ENCODE measurements around the gene BCL11A.

The BCL11A gene

DNA sequence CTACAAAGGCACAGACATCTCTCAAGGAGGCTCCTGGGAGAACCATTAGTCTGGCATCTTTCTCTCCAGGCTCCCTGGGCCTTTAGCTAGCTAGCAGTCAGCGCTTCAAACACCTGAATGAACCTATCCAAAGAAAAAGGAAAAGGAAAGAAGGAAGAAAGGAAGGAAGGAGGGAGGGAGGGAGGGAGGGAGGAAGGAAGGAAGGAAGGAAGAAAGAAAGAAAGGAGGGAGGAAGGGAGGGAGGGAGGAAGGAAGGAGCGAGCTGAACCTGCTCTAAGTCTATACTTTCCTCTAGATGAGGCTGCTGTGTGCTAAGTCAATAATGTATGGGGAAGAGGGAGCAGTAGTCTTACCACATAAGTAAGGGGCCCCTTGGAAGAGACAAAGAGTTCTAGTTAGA is 5.1 kb upstream of the BCL11A start:
- peaks cover 50% of the 10 kb centered on the region for H3K27me3 ChIP-seq (ENCODE audit: insufficient read depth, low read length)

GRCh38 chr2:60557486-60557864 is 4.0 kb upstream of the BCL11A start:
- Histone ChIP-seq H3K9ac (ENCODE audit: low read depth, low read length) (no peak overlapping the region), H3K9me3 (ENCODE audit: insufficient read depth, low read depth, low read length) (no peaks in the 10 kb centered on the region)
- WGBS, result 1% methylated on average over 12 of the region's 12 CpGs

More for the DNA sequence above, 5.1 kb upstream of the BCL11A start:
- Histone ChIP-seq H3K4me1 (ENCODE audit: insufficient read depth, low read length) (peaks cover 12% of the 10 kb centered on the region), H3K4me3 (ENCODE audit: low read length) (no peak overlapping the region), H3K27ac (ENCODE audit: low read depth, low read length) (no peak overlapping the region), H3K36me3 (ENCODE audit: insufficient read depth, low read length) (no peaks in the 10 kb centered on the region), H3K9me3 (ENCODE audit: insufficient read depth, low read depth, low read length) (no peaks in the 10 kb centered on the region), H3K9ac (ENCODE audit: low read depth, low read length) (no peak overlapping the region)
- 84% methylated on average over 2 of the region's 2 CpGs for WGBS

GRCh38 chr2:60556576-60557485 is 3.4 kb upstream of the BCL11A start:
- no peaks in the 10 kb centered on the region for H3K9me3 ChIP-seq (ENCODE audit: insufficient read depth, low read depth, low read length)
- H3K36me3 ChIP-seq (ENCODE audit: insufficient read depth, low read length), result no peaks in the 10 kb centered on the region
- WGBS, result under 1% methylated on average over 26 of the region's 31 CpGs
- peaks cover 12% of the 10 kb centered on the region for H3K4me1 ChIP-seq (ENCODE audit: insufficient read depth, low read length)
- H3K9ac ChIP-seq (ENCODE audit: low read depth, low read length), result no peak overlapping the region
- H3K27ac ChIP-seq (ENCODE audit: low read depth, low read length), result peak overlapping the region; percentile 99; the same call in 1 of the 2 replicates
- peak overlapping the region; percentile 79 for H3K4me3 ChIP-seq (ENCODE audit: low read length)
- peaks cover 62% of the 10 kb centered on the region for H3K27me3 ChIP-seq (ENCODE audit: insufficient read depth, low read length)

More at GRCh38 chr2:60557486-60557864, 4.0 kb upstream of the BCL11A start:
- no peaks in the 10 kb centered on the region for H3K36me3 ChIP-seq (ENCODE audit: insufficient read depth, low read length)
- H3K27ac ChIP-seq (ENCODE audit: low read depth, low read length), result no peak overlapping the region
- H3K27me3 ChIP-seq (ENCODE audit: insufficient read depth, low read length), result peaks cover 56% of the 10 kb centered on the region
- H3K4me1 ChIP-seq (ENCODE audit: insufficient read depth, low read length), result peaks cover 12% of the 10 kb centered on the region
- peak overlapping the region; percentile 79 for H3K4me3 ChIP-seq (ENCODE audit: low read length)

- H3K36me3 ChIP-seq (ENCODE audit: insufficient read depth, low read length), result no peaks in the 10 kb centered on the region
- H3K9ac ChIP-seq (ENCODE audit: low read depth, low read length), result no peak overlapping the region
- peaks cover 63% of the 10 kb centered on the region for H3K27me3 ChIP-seq (ENCODE audit: insufficient read depth, low read length)
- WGBS, result 5% methylated on average over 2 of the region's 5 CpGs
- peaks cover 12% of the 10 kb centered on the region for H3K4me1 ChIP-seq (ENCODE audit: insufficient read depth, low read length)
- H3K27ac ChIP-seq (ENCODE audit: low read depth, low read length), result peak overlapping the region; percentile 99; the same call in 1 of the 2 replicates
- no peaks in the 10 kb centered on the region for H3K9me3 ChIP-seq (ENCODE audit: insufficient read depth, low read depth, low read length)
- H3K4me3 ChIP-seq (ENCODE audit: low read length), result peak overlapping the region; percentile 79
Observed at GRCh38 chr2:60556175-60556574, 2.7 kb upstream of the BCL11A start.

GRCh38 chr2:60555783-60556139 is 2.3 kb upstream of the BCL11A start:
- Histone ChIP-seq H3K9ac (ENCODE audit: low read depth, low read length) (peak overlapping the region; percentile 41; the same call in 1 of the 2 replicates), H3K4me1 (ENCODE audit: insufficient read depth, low read length) (peaks cover 12% of the 10 kb centered on the region), H3K27ac (ENCODE audit: low read depth, low read length) (peak overlapping the region; percentile 99; the same call in 1 of the 2 replicates), H3K36me3 (ENCODE audit: insufficient read depth, low read length) (no peaks in the 10 kb centered on the region), H3K9me3 (ENCODE audit: insufficient read depth, low read depth, low read length) (no peaks in the 10 kb centered on the region), H3K27me3 (ENCODE audit: insufficient read depth, low read length) (peaks cover 63% of the 10 kb centered on the region), H3K4me3 (ENCODE audit: low read length) (peak overlapping the region; percentile 79)
- 0% methylated on average over 5 of the region's 5 CpGs for WGBS

GRCh38 chr2:60555066-60555782 is 1.8 kb upstream of the BCL11A start:
- peaks cover 60% of the 10 kb centered on the region for H3K27me3 ChIP-seq (ENCODE audit: insufficient read depth, low read length)
- H3K4me1 ChIP-seq (ENCODE audit: insufficient read depth, low read length), result peaks cover 12% of the 10 kb centered on the region
- H3K36me3 ChIP-seq (ENCODE audit: insufficient read depth, low read length), result no peaks in the 10 kb centered on the region
- H3K27ac ChIP-seq (ENCODE audit: low read depth, low read length), result peak overlapping the region; percentile 99; the same call in 1 of the 2 replicates
- WGBS, result under 1% methylated on average over 40 of the region's 43 CpGs
- H3K4me3 ChIP-seq (ENCODE audit: low read length), result peak overlapping the region; percentile 79
- no peaks in the 10 kb centered on the region for H3K9me3 ChIP-seq (ENCODE audit: insufficient read depth, low read depth, low read length)
- peak overlapping the region; percentile 63; the same call in 1 of the 2 replicates for H3K9ac ChIP-seq (ENCODE audit: low read depth, low read length)

DNA sequence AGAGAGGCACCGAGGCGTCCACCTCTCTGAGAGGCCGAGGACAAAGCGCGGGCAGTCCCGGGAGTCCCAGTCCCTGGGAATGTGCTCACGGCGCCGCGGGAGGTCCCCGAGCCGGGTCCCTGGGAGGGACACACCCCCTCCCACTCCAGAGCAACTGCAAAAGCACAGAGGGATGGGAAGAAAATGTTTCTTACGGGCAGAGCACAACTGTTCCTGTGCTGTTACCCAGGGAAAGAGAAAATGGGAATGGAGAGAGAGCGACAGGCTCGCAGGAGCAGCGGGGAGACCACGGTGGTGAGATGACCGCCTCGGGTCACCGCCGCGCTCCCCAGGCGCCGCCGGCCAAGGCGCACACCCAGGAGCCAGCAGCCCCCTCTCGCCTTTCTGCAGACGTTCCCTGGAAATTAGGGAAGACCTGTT is 1.2 kb upstream of the BCL11A start:
- WGBS, result under 1% methylated on average over 28 of the region's 28 CpGs
- peaks cover 54% of the 10 kb centered on the region for H3K27me3 ChIP-seq (ENCODE audit: insufficient read depth, low read length)
- peak overlapping the region; percentile 79 for H3K4me3 ChIP-seq (ENCODE audit: low read length)
- peak overlapping the region; percentile 99; the same call in 1 of the 2 replicates for H3K27ac ChIP-seq (ENCODE audit: low read depth, low read length)
- no peaks in the 10 kb centered on the region for H3K36me3 ChIP-seq (ENCODE audit: insufficient read depth, low read length)
- H3K9ac ChIP-seq (ENCODE audit: low read depth, low read length), result peak overlapping the region; percentile 63; the same call in 1 of the 2 replicates
- peaks cover 12% of the 10 kb centered on the region for H3K4me1 ChIP-seq (ENCODE audit: insufficient read depth, low read length)
- no peaks in the 10 kb centered on the region for H3K9me3 ChIP-seq (ENCODE audit: insufficient read depth, low read depth, low read length)

DNA sequence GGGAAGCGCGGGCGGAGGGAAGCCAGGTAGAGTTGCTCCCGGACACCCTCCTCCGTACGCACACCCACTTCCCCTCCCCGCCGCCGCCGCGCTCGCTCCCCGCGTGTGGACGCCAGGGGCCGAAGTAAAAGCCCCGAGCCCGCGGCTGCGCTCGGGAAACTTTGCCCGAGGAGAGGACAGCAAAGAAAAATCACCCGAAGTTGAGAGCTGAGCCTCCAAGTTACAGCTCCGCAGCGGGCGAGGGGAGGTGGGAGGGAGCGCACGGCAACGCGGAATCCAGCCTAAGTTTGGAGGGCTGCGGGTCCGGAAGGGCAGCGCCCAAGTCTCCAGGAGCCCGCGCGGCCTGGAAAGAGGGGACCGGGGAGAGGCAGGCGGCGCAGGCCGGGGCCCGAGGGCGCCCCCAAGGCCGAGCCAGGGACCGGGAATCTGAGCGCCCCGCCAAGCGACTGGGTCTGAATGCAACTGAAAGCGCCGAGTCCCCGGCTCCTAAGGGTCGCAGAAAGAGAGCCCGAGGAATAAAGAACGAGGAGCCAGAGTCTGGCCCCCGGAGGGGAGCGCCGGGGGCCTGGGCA is 706 bp upstream of the BCL11A start:
- under 1% methylated on average over 56 of the region's 56 CpGs for WGBS
- H3K27ac ChIP-seq (ENCODE audit: low read depth, low read length), result peak overlapping the region; percentile 99; the same call in 1 of the 2 replicates

GRCh38 chr2:60552851-60553494 is 481 bp downstream of the BCL11A start:
- 0% methylated on average over 31 of the region's 38 CpGs for WGBS
- Histone ChIP-seq H3K9ac (ENCODE audit: low read depth, low read length) (peak overlapping the region; percentile 67), H3K27me3 (ENCODE audit: insufficient read depth, low read length) (peaks cover 48% of the 10 kb centered on the region)

More for the DNA sequence above, 706 bp upstream of the BCL11A start:
- Histone ChIP-seq H3K4me1 (ENCODE audit: insufficient read depth, low read length) (peaks cover 12% of the 10 kb centered on the region), H3K36me3 (ENCODE audit: insufficient read depth, low read length) (no peaks in the 10 kb centered on the region), H3K9me3 (ENCODE audit: insufficient read depth, low read depth, low read length) (no peaks in the 10 kb centered on the region), H3K9ac (ENCODE audit: low read depth, low read length) (peak overlapping the region; percentile 63), H3K4me3 (ENCODE audit: low read length) (peak overlapping the region; percentile 79), H3K27me3 (ENCODE audit: insufficient read depth, low read length) (peaks cover 49% of the 10 kb centered on the region)

DNA sequence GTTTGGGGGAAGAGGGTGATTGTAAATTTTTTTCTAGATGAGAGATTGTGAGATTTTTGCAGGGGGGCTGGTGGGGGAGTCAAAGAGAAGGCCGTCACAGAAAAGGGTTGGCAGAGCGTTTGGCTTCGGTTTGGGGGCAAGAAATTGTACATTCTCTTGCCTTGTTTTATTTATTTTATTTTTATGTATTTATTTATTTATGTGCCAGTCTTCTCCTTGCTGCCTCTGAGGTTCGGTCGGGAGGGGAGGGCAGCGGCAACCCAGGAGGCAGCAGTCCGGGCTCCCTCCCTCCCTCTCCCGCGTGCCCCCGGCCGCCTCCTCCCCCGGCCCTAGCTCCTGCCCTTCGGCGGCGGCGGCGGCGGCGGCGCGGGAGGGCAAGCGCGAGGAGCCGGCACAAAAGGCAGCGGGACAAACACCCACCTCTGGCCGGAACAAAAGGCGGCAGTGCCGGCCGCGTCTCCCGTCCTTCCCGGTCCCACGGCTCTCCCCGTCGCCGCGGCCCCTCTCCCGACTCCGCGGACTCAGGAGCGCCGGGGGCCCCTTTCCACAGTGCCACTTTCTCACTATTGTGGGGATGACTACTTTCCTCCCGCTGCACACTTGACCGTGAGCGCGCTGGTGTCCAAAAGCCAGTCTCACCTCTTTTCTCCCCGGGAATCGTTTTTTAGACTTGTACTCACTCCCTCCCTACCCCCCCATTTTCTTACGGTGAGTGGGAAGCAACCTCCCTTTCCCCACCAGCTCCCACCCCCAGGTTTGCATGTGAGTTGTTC is 1.2 kb downstream of the BCL11A start:
- Histone ChIP-seq H3K9me3 (ENCODE audit: insufficient read depth, low read depth, low read length) (no peaks in the 10 kb centered on the region), H3K27ac (ENCODE audit: low read depth, low read length) (peak overlapping the region; percentile 98; the same call in 1 of the 2 replicates), H3K4me1 (ENCODE audit: insufficient read depth, low read length) (peaks cover 21% of the 10 kb centered on the region), H3K36me3 (ENCODE audit: insufficient read depth, low read length) (no peaks in the 10 kb centered on the region), H3K4me3 (ENCODE audit: low read length) (peak overlapping the region; percentile 85), H3K9ac (ENCODE audit: low read depth, low read length) (peak overlapping the region; percentile 67), H3K27me3 (ENCODE audit: insufficient read depth, low read length) (peaks cover 41% of the 10 kb centered on the region)
- WGBS, result under 1% methylated on average over 49 of the region's 49 CpGs

More at GRCh38 chr2:60552851-60553494, 481 bp downstream of the BCL11A start:
- no peaks in the 10 kb centered on the region for H3K36me3 ChIP-seq (ENCODE audit: insufficient read depth, low read length)
- no peaks in the 10 kb centered on the region for H3K9me3 ChIP-seq (ENCODE audit: insufficient read depth, low read depth, low read length)
- peak overlapping the region; percentile 85 for H3K4me3 ChIP-seq (ENCODE audit: low read length)
- H3K27ac ChIP-seq (ENCODE audit: low read depth, low read length), result peak overlapping the region; percentile 84; the same call in 1 of the 2 replicates
- peaks cover 20% of the 10 kb centered on the region for H3K4me1 ChIP-seq (ENCODE audit: insufficient read depth, low read length)
